Raji (cell line): ENCODE results near the gene ZNF195.

Experiments used
- POLR2A ChIP-seq: IDR thresholded peaks from 2 replicates; pipeline ENCODE4 v1.6.1; 2011; ENCODE audit warnings: low read depth, low read length, control low read depth; ENCODE audit not compliant: insufficient read depth

Gene ZNF195

GRCh38 chr11:3378426-3379423 lies at the start of gene ZNF195:
ZNF195 (minus strand) TSS chr11:3379146; CDS start chr11:3379040, 106 bp downstream.
- peak; percentile 93 for TF ChIP-seq POLR2A

- TF ChIP-seq POLR2A = peak; percentile 23; the same call in 1 of the 2 replicates
These were observed 43.6 kb upstream of the ZNF195 start for GRCh38 chr11:3422380-3423137.

GRCh38 chr11:3421608-3422379 lies 42.8 kb upstream of the ZNF195 start:
- TF ChIP-seq POLR2A = peak; percentile 62

GRCh38 chr11:3412837-3413236 lies 33.9 kb upstream of the ZNF195 start:
- TF ChIP-seq POLR2A = no peak

- TF ChIP-seq POLR2A = no peak
These were observed 3.8 kb upstream of the ZNF195 start for GRCh38 chr11:3382613-3383285.

- TF ChIP-seq POLR2A = no peak
These were observed 2.8 kb upstream of the ZNF195 start for GRCh38 chr11:3381794-3382193.

GRCh38 chr11:3380706-3381545 lies 2.0 kb upstream of the ZNF195 start:
- no peak for TF ChIP-seq POLR2A

GRCh38 chr11:3375552-3375951 lies 3.4 kb downstream of the ZNF195 start:
- no peak for TF ChIP-seq POLR2A

- no peak for TF ChIP-seq POLR2A
These were observed 8.6 kb downstream of the ZNF195 start for GRCh38 chr11:3370311-3370870.

GRCh38 chr11:3369366-3369765 lies 9.6 kb downstream of the ZNF195 start:
- TF ChIP-seq POLR2A = no peak

GRCh38 chr11:3368199-3368598 lies 10.7 kb downstream of the ZNF195 start:
- TF ChIP-seq POLR2A = no peak

GRCh38 chr11:3367221-3367620 lies 11.7 kb downstream of the ZNF195 start:
- TF ChIP-seq POLR2A = no peak

- no peak for TF ChIP-seq POLR2A
These were observed 19.7 kb downstream of the ZNF195 start for GRCh38 chr11:3359092-3359824.
